GM10847 (cell line): Measurements from ENCODE around the gene LRP1B.

Source experiments
- POLR2A ChIP-seq: IDR thresholded peaks from 2 replicates; pipeline ENCODE4 v1.6.1; 2011; ENCODE audit not compliant: insufficient read length; ENCODE audit errors: extremely low read depth

Gene LRP1B

GRCh38 chr2:142127248-142127647, 3.6 kb downstream of the LRP1B start:
- TF ChIP-seq POLR2A: no peak

DNA sequence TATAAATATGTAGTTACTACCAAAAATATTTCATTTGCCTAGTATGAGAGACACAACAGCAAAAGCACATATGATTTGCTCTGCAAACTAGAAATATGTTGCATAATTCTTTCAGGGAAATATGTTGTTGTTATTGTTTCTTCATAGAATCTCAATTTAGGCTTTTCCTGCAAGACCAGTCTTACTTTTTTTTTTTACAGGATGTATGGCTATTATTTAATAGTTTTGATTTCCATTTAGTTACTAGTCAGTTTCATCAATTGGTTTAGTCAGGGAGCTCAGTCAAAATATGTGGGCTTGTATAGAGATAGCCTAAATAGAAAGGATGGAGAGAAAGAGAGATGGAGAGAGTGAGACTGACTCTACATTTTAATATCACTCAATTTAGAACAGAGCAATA, 6.1 kb downstream of the LRP1B start:
- no peak for TF ChIP-seq POLR2A

- no peak for TF ChIP-seq POLR2A
Observed at GRCh38 chr2:142119347-142119746, 11.5 kb downstream of the LRP1B start.

DNA sequence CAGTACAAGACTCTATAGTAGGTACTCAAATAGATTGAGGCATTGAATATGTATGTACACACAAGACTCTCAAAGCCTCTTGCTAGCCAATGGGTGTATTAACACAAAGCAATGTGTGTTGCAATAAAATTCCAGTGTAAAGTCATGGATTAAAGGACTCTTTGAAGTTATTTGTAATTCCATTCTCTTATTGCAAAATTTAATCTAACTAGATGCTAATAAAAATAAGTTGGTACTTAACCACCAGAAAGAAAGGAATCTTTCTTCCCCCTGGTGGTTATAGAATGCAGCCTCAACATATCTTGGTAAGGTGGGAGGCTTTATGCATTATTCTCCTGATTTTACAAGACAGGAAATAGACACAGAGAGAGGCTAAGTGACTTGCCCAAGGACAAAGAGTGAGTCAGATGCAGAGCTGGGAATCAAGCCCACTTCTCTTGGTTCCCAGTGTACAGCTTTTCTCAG, 18.0 kb downstream of the LRP1B start:
- no peak for TF ChIP-seq POLR2A

GRCh38 chr2:142104134-142104758, 26.6 kb downstream of the LRP1B start:
- TF ChIP-seq POLR2A: no peak

DNA sequence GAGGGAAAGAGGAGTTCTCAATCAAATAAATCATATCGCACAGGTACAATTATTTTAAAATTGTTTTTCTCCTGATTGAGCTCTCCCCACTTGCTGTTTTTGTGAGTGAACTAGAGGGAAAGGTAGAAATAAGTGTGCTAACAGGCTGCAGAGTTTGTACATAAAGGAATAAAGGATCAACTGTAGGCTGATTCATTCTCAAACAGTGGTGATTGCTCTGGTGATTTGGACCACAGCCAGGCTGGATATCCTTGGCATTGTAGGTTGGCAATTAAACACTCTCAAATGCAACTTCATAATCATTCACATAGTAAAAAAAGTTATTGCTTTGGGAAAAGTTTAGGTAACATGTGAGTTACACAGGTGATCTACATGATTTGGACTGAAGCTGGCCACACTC, 29.8 kb downstream of the LRP1B start:
- no peak for TF ChIP-seq POLR2A

GRCh38 chr2:142100139-142100873, 30.5 kb downstream of the LRP1B start:
- no peak for TF ChIP-seq POLR2A

DNA sequence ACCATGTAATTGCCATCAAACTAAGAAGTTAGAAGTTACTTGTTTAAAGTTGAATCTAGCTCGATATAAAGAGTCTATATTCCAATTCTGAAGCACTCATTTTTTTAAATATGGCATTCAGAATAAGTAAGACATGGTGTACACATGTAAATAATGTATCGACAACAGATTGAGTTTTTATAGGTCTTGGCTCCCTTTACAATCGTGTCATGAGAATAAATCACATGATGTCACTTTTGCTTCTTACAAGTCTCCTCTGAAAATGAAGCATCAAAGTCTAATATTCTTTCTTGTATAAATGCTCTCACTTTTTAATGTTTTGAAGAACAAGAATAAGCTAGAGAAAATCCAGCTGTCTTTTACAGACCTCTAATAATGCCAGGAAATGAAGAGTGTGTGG, 33.1 kb downstream of the LRP1B start:
- TF ChIP-seq POLR2A: no peak

- no peak for TF ChIP-seq POLR2A
Observed at GRCh38 chr2:142095647-142096046, 35.2 kb downstream of the LRP1B start.

GRCh38 chr2:142094233-142094632, 36.6 kb downstream of the LRP1B start:
- no peak for TF ChIP-seq POLR2A

DNA sequence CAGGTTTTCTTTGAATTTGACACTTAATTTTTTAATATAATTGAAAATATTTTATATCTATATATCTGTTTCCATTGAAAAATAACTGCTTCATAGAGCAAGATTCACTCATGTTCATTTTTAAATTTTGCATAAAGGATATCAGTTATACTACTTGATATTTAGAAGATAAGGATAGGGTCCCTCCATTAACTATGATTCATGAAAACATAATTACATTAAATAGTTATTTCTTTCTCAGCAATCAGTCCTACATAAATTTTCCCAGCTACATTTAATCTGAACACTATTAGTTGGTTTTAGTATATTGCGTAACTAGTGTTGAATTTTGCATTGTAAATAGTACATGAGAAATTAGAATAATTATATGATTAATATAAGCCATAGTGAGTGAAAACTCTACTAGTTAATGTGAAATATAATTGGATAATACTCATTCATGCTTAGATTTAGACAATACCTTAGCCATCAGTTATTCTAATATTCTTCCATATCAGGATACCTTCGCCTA, 42.7 kb downstream of the LRP1B start:
- TF ChIP-seq POLR2A: no peak

GRCh38 chr2:142082368-142082767, 48.4 kb downstream of the LRP1B start:
- TF ChIP-seq POLR2A: no peak

GRCh38 chr2:142076317-142076716, 54.5 kb downstream of the LRP1B start:
- TF ChIP-seq POLR2A: no peak

DNA sequence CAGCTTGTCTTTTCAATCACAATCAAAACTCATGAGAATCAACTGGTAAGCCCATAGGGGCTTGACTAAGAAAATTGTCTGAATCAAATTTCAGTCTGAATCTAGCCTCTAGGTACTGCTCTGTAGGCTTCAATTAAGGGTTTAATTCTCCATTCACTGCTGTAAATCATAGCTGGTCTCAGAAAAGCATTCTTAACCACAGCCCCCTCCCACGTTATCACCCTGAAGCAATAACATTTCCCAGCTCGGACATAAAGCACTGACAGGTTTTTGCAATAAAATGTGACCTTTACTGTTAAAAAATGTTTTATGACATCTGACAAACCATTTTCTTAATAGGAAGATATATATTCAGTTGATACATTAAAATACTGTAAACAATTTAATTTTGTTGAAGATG, 55.0 kb downstream of the LRP1B start:
- TF ChIP-seq POLR2A: no peak

GRCh38 chr2:142069251-142069888, 61.4 kb downstream of the LRP1B start:
- TF ChIP-seq POLR2A: no peak

- TF ChIP-seq POLR2A: no peak
Observed at GRCh38 chr2:142065700-142066099, 65.1 kb downstream of the LRP1B start.

DNA sequence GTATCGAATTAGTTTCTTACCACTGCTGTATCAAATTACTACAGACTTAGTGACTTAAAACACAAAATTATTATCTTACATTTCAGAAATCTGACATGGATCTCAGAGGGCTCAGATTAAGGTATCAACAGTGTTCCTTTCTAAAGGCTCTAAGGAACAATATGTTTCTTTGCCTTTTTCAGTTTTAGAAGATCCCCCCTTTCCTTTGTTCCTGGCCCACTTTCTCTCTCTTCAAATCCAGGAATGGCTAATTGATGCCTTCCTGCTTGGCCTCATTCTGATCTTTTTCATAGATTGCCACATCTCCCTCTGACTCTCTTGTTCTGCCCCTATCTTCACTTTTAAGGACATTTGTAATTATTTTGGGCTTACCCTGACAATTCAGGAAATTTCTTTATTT, 65.7 kb downstream of the LRP1B start:
- TF ChIP-seq POLR2A: no peak

DNA sequence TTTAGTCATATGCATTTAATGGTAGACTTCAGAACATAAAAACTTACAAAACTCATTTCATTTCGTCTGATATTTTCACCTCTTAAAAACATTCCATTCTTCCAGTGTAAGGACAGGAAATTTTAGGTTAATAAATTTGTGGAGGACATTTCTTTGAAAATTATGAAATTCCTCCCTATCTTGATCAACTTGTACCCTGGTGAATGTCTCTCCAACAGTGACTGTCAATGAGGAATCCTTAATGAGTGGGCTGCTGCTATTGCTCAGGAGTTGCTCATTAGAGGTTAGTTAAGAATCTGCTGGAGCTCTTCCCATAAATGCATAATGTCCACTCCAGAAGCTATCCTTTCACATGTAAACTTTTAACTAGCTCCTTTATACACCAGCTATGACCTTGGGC, 69.1 kb downstream of the LRP1B start:
- no peak for TF ChIP-seq POLR2A
